Measurements from ENCODE around the gene KLRC3.
"Not testable (repeated sequence)": the region's sequence is repeated elsewhere in the genome, so short reads cannot be mapped to it uniquely, and the experiment has no call there.

The KLRC3 gene

DNA sequence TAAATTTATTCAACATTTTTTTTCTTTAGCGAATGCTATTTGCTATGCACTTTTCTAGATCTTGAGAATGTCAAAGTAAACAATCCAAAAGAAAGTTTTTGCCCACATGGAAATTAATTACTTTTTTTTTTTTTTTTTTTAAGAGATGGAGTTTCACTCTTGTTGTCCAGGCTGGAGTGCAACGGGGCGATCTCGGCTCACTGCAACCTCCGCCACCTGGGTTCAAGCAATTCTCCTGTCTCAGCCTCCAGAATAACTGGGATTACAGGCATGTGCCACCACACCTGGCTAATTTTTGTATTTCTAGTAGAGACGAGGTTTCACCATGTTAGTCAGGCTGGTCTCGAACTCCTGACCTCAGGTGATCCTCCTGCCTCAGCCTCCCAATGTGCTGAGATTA lies 29.4 kb downstream of the KLRC3 start:
- not testable (repeated sequence) for H3K36me3 ChIP-seq (ENCODE audit: control insufficient read depth in 1 of 2, insufficient read depth in 2 of 2, low read length in 2 of 2); H3K9me3 ChIP-seq (ENCODE audit: control insufficient read depth in 1 of 2, low read length in 2 of 2); H3K27ac ChIP-seq (ENCODE audit: low read depth, low read length); H3K4me3 ChIP-seq (ENCODE audit: low read depth in 1 of 2, low read length in 2 of 2); H3K4me1 ChIP-seq (ENCODE audit: control insufficient read depth in 1 of 2, insufficient read depth in 2 of 2, low read length in 2 of 2); H3K9ac ChIP-seq (ENCODE audit: low read depth in 1 of 2, low read length in 2 of 2); H3K27me3 ChIP-seq (ENCODE audit: control insufficient read depth in 1 of 2, insufficient read depth in 2 of 2, low read length in 2 of 2)

DNA sequence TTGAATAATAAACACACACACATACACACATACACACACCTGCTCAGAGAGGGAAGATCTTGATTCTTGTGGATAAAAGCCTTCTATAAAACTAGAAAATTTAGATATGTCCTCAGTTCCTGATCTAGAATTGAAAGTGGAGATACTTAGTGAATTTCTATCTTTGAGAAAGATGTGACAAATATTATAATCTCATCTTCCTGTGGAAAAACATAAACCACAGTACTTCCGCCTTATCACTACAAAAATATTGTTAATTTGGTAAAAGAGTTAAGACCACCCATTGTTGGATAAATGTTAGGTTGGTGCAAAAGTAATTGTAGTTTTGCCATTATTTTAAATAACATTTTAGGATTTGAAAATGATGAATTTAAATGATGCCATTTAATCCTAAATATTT lies 30.5 kb downstream of the KLRC3 start, which contains the start of gene KLRK1:
KLRK1 (minus strand) TSS at position 138 of the 400 bp plus-strand sequence. CDS start 1,231 bp downstream, outside the sequence.
- Histone ChIP-seq H3K4me1 (ENCODE audit: control insufficient read depth in 1 of 2, insufficient read depth in 2 of 2, low read length in 2 of 2) (no peaks in the 10 kb centered on the region), H3K27ac (ENCODE audit: low read depth, low read length) (no peak within 1 kb of the TSS), H3K36me3 (ENCODE audit: control insufficient read depth in 1 of 2, insufficient read depth in 2 of 2, low read length in 2 of 2) (no peaks in the 10 kb centered on the region), H3K4me3 (ENCODE audit: low read depth in 1 of 2, low read length in 2 of 2) (no peak within 1 kb of the TSS), H3K9me3 (ENCODE audit: control insufficient read depth in 1 of 2, low read length in 2 of 2) (no peaks in the 10 kb centered on the region), H3K9ac (ENCODE audit: low read depth in 1 of 2, low read length in 2 of 2) (no peak within 1 kb of the TSS), H3K27me3 (ENCODE audit: control insufficient read depth in 1 of 2, insufficient read depth in 2 of 2, low read length in 2 of 2) (no peaks in the 10 kb centered on the region)

GRCh38 chr12:10388624-10389413 lies 31.6 kb downstream of the KLRC3 start:
- Histone ChIP-seq H3K4me3 (ENCODE audit: low read depth in 1 of 2, low read length in 2 of 2) (no peak overlapping the region), H3K36me3 (ENCODE audit: control insufficient read depth in 1 of 2, insufficient read depth in 2 of 2, low read length in 2 of 2) (no peaks in the 10 kb centered on the region), H3K27ac (ENCODE audit: low read depth, low read length) (no peak overlapping the region), H3K27me3 (ENCODE audit: control insufficient read depth in 1 of 2, insufficient read depth in 2 of 2, low read length in 2 of 2) (no peaks in the 10 kb centered on the region), H3K4me1 (ENCODE audit: control insufficient read depth in 1 of 2, insufficient read depth in 2 of 2, low read length in 2 of 2) (no peaks in the 10 kb centered on the region), H3K9ac (ENCODE audit: low read depth in 1 of 2, low read length in 2 of 2) (no peak overlapping the region), H3K9me3 (ENCODE audit: control insufficient read depth in 1 of 2, low read length in 2 of 2) (no peaks in the 10 kb centered on the region)

DNA sequence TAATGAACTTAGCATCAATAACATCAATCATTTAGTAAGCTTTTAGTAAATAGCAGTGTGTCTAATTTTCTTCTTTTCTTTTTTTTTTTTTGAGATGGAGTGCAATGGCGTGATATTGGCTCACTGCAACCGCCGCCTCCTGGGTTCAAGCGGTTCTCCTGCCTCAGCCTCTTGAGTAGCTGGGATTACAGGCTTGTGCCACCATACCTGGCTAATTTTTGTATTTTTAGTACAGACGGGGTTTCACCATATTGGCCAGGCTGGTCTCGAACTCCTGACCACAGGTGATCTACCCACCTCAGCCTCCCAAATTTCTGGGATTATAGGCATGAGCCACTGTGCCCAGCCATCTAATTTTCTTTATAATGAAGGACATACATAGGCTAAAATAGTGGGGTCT lies 32.9 kb downstream of the KLRC3 start:
- H3K9ac ChIP-seq (ENCODE audit: low read depth in 1 of 2, low read length in 2 of 2); H3K4me3 ChIP-seq (ENCODE audit: low read depth in 1 of 2, low read length in 2 of 2); H3K27me3 ChIP-seq (ENCODE audit: control insufficient read depth in 1 of 2, insufficient read depth in 2 of 2, low read length in 2 of 2); H3K4me1 ChIP-seq (ENCODE audit: control insufficient read depth in 1 of 2, insufficient read depth in 2 of 2, low read length in 2 of 2); H3K27ac ChIP-seq (ENCODE audit: low read depth, low read length); H3K36me3 ChIP-seq (ENCODE audit: control insufficient read depth in 1 of 2, insufficient read depth in 2 of 2, low read length in 2 of 2); H3K9me3 ChIP-seq (ENCODE audit: control insufficient read depth in 1 of 2, low read length in 2 of 2): not testable (repeated sequence)

DNA sequence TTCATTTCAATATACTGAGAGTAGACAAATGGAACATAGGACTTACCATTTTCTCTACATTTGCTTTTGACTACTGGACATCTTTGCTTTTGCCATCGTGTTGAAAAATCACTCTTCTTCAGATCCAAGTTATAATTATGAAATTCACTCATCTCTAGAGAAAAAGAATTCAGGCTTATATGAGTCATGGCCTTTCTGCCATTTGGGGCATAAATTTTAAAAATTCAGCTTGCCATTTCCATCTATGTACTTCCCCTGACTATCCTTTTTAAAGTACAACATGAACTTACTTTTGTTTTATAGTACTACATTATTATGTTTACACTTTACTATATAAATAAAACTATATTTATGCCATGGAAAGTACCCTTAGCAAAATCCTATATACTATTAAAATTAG lies 33.5 kb downstream of the KLRC3 start:
- Histone ChIP-seq H3K9ac (ENCODE audit: low read depth in 1 of 2, low read length in 2 of 2) (no peak overlapping the region), H3K27me3 (ENCODE audit: control insufficient read depth in 1 of 2, insufficient read depth in 2 of 2, low read length in 2 of 2) (no peaks in the 10 kb centered on the region), H3K9me3 (ENCODE audit: control insufficient read depth in 1 of 2, low read length in 2 of 2) (no peaks in the 10 kb centered on the region), H3K4me1 (ENCODE audit: control insufficient read depth in 1 of 2, insufficient read depth in 2 of 2, low read length in 2 of 2) (no peaks in the 10 kb centered on the region), H3K4me3 (ENCODE audit: low read depth in 1 of 2, low read length in 2 of 2) (no peak overlapping the region), H3K36me3 (ENCODE audit: control insufficient read depth in 1 of 2, insufficient read depth in 2 of 2, low read length in 2 of 2) (no peaks in the 10 kb centered on the region), H3K27ac (ENCODE audit: low read depth, low read length) (no peak overlapping the region)

GRCh38 chr12:10385166-10385613 lies 35.2 kb downstream of the KLRC3 start:
- H3K4me3 ChIP-seq (ENCODE audit: low read depth in 1 of 2, low read length in 2 of 2): no peak overlapping the region
- no peaks in the 10 kb centered on the region for H3K36me3 ChIP-seq (ENCODE audit: control insufficient read depth in 1 of 2, insufficient read depth in 2 of 2, low read length in 2 of 2)
- H3K9me3 ChIP-seq (ENCODE audit: control insufficient read depth in 1 of 2, low read length in 2 of 2): no peaks in the 10 kb centered on the region
- H3K27me3 ChIP-seq (ENCODE audit: control insufficient read depth in 1 of 2, insufficient read depth in 2 of 2, low read length in 2 of 2): no peaks in the 10 kb centered on the region
- H3K4me1 ChIP-seq (ENCODE audit: control insufficient read depth in 1 of 2, insufficient read depth in 2 of 2, low read length in 2 of 2): no peaks in the 10 kb centered on the region
- H3K27ac ChIP-seq (ENCODE audit: low read depth, low read length): no peak overlapping the region
- no peak overlapping the region for H3K9ac ChIP-seq (ENCODE audit: low read depth in 1 of 2, low read length in 2 of 2)

GRCh38 chr12:10384191-10384590 lies 36.2 kb downstream of the KLRC3 start:
- Histone ChIP-seq H3K27ac (ENCODE audit: low read depth, low read length) (no peak overlapping the region), H3K9ac (ENCODE audit: low read depth in 1 of 2, low read length in 2 of 2) (no peak overlapping the region), H3K4me3 (ENCODE audit: low read depth in 1 of 2, low read length in 2 of 2) (no peak overlapping the region), H3K36me3 (ENCODE audit: control insufficient read depth in 1 of 2, insufficient read depth in 2 of 2, low read length in 2 of 2) (no peaks in the 10 kb centered on the region), H3K9me3 (ENCODE audit: control insufficient read depth in 1 of 2, low read length in 2 of 2) (no peaks in the 10 kb centered on the region), H3K27me3 (ENCODE audit: control insufficient read depth in 1 of 2, insufficient read depth in 2 of 2, low read length in 2 of 2) (no peaks in the 10 kb centered on the region), H3K4me1 (ENCODE audit: control insufficient read depth in 1 of 2, insufficient read depth in 2 of 2, low read length in 2 of 2) (no peaks in the 10 kb centered on the region)

DNA sequence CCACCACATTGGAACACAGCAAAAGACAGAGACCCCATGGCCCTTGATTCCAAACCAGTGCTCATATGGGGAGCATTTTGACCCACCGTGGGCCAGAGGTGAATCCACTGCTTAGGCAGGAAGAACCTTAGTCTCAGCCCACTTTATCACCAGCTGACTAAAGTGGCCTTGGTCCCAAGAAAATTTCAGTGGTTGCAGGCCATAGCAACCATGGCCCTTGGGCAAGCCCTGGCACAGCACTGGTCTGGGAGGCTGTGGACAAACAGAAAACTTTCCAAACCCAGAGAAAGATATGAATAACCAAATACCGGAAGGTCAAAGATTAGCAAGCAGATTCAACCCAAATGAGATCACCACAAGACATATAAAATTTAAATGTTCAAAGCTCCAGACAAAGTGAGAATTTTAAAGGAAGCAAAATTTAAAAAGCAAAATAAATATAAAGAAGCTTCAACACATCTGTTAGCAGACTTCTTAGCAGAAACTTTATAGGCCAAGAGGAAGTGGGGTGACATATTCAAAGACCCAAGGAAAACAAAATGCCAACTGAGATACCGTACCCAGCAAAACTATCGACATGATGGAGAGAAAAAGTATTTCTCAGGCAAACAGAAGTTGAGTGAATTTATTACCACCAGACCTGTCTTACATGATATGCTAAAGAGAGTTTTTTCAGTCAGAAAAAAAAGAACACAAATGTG lies 38.3 kb downstream of the KLRC3 start:
- Histone ChIP-seq H3K9me3 (ENCODE audit: control insufficient read depth in 1 of 2, low read length in 2 of 2) (no peaks in the 10 kb centered on the region), H3K36me3 (ENCODE audit: control insufficient read depth in 1 of 2, insufficient read depth in 2 of 2, low read length in 2 of 2) (no peaks in the 10 kb centered on the region), H3K4me1 (ENCODE audit: control insufficient read depth in 1 of 2, insufficient read depth in 2 of 2, low read length in 2 of 2) (no peaks in the 10 kb centered on the region), H3K27ac (ENCODE audit: low read depth, low read length) (no peak overlapping the region), H3K4me3 (ENCODE audit: low read depth in 1 of 2, low read length in 2 of 2) (no peak overlapping the region), H3K9ac (ENCODE audit: low read depth in 1 of 2, low read length in 2 of 2) (no peak overlapping the region), H3K27me3 (ENCODE audit: control insufficient read depth in 1 of 2, insufficient read depth in 2 of 2, low read length in 2 of 2) (no peaks in the 10 kb centered on the region)

- not testable (repeated sequence) for H3K27me3 ChIP-seq (ENCODE audit: control insufficient read depth in 1 of 2, insufficient read depth in 2 of 2, low read length in 2 of 2); H3K4me1 ChIP-seq (ENCODE audit: control insufficient read depth in 1 of 2, insufficient read depth in 2 of 2, low read length in 2 of 2); H3K9ac ChIP-seq (ENCODE audit: low read depth in 1 of 2, low read length in 2 of 2); H3K36me3 ChIP-seq (ENCODE audit: control insufficient read depth in 1 of 2, insufficient read depth in 2 of 2, low read length in 2 of 2); H3K4me3 ChIP-seq (ENCODE audit: low read depth in 1 of 2, low read length in 2 of 2); H3K9me3 ChIP-seq (ENCODE audit: control insufficient read depth in 1 of 2, low read length in 2 of 2); H3K27ac ChIP-seq (ENCODE audit: low read depth, low read length)
Measured at GRCh38 chr12:10378737-10379136, 41.7 kb downstream of the KLRC3 start.

DNA sequence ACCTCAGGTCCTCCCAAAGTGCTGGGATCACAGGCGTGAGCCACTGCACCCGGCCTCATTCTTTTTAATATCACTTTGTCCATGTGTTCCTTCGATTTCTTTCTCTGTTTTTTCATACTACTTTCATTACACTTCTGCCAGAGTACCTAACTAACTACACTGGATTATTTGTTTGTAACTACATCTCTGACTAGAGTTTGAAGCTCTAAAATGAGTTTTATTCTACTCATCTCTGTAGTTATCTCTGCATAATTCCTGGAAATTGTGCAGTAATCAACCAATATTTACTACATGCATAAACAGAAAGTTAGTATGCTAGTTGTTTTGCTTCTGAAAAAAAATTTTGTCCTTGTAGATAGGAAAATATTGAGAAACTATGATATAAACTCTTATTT lies 45.8 kb downstream of the KLRC3 start:
- no peak overlapping the region for H3K4me3 ChIP-seq (ENCODE audit: low read depth in 1 of 2, low read length in 2 of 2)
- no peaks in the 10 kb centered on the region for H3K27me3 ChIP-seq (ENCODE audit: control insufficient read depth in 1 of 2, insufficient read depth in 2 of 2, low read length in 2 of 2)
- no peaks in the 10 kb centered on the region for H3K9me3 ChIP-seq (ENCODE audit: control insufficient read depth in 1 of 2, low read length in 2 of 2)
- no peaks in the 10 kb centered on the region for H3K4me1 ChIP-seq (ENCODE audit: control insufficient read depth in 1 of 2, insufficient read depth in 2 of 2, low read length in 2 of 2)
- H3K27ac ChIP-seq (ENCODE audit: low read depth, low read length): no peak overlapping the region
- H3K9ac ChIP-seq (ENCODE audit: low read depth in 1 of 2, low read length in 2 of 2): no peak overlapping the region
- no peaks in the 10 kb centered on the region for H3K36me3 ChIP-seq (ENCODE audit: control insufficient read depth in 1 of 2, insufficient read depth in 2 of 2, low read length in 2 of 2)

Measured in duodenal mucosa (tissue), 2 donors.